ENCODE data around the gene TOR4A.
A peak's percentile ranks its signal among the peaks of the same experiment; 100 is the strongest.

DNA sequence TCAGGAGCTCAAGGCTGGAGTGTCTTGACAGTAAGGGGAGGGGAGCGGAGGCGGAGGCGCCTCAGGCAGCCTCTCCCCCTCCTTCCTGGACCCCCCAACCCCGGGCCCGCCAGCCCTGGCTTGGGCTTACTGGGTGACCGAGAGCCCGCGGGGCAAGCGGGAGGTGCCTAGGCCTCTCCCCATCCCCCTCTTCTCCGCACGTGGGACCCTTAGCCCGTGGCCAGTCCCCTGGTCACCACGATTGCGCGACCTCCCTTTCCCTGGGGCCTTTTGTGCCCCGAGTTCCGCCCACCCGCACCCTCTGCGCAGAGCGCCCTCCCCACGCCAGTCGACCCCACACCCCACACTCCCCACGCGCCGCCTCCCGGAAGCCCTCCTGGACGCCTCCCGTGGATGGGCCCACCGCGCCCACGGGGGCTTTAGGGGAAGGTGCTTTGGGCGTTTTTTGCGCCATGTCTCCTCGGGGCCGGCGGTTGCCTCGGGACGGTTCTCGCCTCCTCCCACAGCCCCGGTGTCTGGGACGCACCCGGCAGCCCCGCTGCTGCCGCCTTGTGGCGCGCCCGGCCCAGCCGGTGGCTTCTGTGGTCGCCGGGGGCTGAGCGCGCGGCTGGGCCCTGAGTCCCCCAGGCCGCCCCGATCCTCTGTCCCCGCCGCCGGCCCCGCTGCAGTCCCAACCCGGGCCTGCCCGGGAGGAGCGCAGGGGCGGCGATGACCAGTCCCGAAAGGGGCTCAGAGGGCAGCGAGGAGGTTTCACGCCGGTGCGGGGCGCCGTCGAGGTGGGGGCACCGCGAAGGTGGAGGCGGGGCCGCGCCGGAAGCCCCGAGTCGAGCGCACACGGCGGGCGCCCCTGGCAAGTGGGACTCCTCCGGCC lies 3.2 kb downstream of the TOR4A start:
- TF ChIP-seq, protein P1, sequence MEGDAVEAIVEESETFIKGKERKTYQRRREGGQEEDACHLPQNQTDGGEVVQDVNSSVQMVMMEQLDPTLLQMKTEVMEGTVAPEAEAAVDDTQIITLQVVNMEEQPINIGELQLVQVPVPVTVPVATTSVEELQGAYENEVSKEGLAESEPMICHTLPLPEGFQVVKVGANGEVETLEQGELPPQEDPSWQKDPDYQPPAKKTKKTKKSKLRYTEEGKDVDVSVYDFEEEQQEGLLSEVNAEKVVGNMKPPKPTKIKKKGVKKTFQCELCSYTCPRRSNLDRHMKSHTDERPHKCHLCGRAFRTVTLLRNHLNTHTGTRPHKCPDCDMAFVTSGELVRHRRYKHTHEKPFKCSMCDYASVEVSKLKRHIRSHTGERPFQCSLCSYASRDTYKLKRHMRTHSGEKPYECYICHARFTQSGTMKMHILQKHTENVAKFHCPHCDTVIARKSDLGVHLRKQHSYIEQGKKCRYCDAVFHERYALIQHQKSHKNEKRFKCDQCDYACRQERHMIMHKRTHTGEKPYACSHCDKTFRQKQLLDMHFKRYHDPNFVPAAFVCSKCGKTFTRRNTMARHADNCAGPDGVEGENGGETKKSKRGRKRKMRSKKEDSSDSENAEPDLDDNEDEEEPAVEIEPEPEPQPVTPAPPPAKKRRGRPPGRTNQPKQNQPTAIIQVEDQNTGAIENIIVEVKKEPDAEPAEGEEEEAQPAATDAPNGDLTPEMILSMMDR (IDR thresholded peaks at IDR 0.05), result peak; percentile 12 to 74 (median 54)
- TF ChIP-seq POLR2A (IDR thresholded peaks at IDR 0.05), result no peak

Measured in prostate gland (tissue), 2 donors.